Fibroblast of peridontal ligament (primary cell): ENCODE measurements around the gene CALML3.
"Not testable (repeated sequence)": the region's sequence is repeated elsewhere in the genome, so short reads cannot be mapped to it uniquely, and the experiment has no call there.

Experiments
- DNase-seq: peaks from one replicate; pipeline ENCODE4 v3.0.0-alpha.2; 2010; ENCODE audit errors: extremely low read depth

Gene CALML3

DNA sequence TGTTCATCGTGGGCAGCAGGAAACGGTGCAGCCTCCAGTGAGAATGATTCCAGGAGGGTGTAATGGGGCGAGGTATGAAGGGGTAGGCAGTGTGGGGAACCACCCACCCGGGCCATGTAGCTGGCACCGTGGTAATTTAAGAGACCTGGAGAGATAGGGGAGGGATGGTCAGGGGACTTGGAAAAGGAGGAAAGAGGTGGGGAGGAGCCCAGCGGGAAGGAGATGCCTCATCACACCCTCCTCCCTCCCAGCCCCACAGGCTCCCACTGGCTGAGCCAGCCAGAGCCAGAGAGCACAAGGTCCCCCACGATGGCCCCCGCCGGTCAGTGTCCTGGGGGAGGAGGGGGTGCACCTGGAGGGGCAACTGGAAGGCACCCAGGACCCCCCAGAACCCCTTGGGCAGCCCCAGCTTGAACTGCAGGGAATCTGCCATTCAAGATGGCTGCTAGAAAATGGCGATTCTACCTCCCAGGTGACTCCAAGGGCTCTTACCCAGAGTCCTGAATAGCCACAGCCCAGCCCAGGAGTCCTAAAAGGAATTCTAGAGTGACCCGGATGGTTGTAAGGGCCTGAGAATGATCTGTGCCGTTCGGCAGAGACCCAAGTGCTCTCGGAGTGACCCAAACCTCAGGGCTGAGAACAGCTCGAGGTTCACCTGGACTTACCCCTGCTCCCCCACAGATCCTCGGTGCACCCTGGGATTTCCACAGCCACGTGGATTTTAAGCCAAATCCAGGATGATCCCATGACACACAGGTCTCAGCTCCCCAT lies 28.8 kb downstream of the CALML3 start:
- DNase-seq, result no peak

DNA sequence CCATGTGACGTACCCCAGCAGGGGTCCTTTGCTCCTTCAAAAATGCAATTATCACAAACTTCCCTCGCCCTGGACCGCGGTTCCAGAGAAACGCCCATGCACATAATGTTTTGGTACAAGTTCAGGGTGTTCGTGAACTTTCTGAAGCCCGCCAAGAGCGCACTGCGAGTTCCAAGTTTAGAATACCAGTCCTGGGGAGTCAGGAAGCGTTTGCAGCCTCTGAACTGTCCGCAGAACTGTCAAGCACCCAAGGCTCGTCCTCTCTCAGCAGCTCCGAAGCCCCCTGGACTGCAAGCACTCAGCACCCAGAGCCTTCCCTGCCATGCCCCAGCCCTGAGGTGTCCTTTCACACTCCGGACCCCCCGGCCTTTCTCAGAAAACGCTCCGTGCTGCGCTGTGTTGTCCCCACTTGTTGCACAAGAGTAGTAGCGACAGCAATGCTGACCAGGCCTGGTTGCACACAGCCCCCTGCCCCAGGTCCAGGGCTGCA lies 30.3 kb downstream of the CALML3 start:
- DNase-seq, result no peak

DNA sequence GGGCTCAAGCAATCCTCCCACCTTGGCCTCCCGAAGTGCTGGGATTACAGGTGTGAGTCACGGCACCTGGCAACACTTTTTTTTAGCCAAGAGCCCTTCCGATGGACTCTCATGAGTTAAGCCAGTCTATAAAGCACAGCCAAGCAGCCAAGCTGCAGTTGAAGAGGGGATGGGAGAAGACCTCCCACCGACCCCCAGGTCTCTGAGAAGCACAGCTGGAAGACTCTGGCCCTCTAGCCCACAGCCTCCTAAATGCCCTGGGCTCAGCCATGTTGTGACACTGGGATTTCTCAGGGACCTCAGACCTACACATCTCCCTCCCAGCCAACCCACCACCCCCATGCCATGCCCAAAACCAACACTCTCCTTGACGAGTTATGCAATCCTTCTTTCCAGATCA lies 31.1 kb downstream of the CALML3 start:
- no peak for DNase-seq

DNA sequence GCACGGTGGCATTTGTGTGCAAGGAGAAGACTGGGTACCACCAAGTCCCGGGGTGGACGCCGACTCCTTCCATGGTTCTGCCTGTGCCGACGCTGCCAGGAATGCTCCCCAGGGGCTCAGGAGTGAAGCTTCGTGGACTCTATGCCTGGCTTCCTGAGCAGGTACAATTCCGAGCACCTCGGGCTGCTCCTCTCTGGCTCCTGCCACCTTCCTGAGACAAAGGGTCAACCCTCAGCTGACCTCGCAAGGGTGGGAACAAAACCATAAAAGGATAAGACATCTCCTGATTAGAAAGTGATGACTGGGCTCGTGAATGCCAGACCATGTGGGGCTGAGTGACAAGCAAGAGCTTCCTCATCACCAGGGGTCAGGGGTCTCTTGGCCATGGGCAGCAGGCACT lies 31.8 kb downstream of the CALML3 start:
- DNase-seq, result no peak

DNA sequence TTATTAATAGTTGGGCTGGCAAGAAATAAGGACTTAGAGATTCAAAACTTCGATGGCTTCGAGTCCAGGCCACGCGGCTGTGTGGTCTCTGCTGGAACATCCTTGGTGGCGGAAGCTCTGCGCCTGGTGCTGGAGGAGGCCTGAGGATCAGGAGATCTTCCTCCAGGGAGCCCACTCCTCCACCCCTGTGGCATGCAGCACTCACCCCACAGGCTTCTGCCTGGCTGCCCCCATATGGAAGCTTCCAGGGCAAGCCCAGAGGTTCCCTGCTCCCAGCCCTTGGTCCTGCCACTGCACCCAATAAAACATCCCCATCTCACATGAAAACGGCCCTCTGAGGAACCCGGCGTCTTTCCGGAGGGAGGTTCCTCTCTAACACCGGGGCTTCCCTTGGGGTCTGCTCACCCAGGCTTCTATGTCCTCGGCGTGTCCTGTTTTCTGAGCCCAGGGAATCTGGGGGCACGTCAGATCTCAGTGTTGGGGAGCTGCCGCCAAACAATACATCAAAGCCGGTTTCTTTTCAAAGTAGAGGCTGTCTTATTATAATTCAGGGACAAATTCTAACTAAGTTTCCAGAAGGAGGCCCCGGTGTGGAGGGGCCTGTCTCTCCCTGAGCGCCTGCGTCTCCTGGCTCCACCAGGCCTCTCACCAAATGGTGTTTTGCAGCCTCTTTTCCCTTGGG lies 32.4 kb downstream of the CALML3 start:
- DNase-seq, result no peak

DNA sequence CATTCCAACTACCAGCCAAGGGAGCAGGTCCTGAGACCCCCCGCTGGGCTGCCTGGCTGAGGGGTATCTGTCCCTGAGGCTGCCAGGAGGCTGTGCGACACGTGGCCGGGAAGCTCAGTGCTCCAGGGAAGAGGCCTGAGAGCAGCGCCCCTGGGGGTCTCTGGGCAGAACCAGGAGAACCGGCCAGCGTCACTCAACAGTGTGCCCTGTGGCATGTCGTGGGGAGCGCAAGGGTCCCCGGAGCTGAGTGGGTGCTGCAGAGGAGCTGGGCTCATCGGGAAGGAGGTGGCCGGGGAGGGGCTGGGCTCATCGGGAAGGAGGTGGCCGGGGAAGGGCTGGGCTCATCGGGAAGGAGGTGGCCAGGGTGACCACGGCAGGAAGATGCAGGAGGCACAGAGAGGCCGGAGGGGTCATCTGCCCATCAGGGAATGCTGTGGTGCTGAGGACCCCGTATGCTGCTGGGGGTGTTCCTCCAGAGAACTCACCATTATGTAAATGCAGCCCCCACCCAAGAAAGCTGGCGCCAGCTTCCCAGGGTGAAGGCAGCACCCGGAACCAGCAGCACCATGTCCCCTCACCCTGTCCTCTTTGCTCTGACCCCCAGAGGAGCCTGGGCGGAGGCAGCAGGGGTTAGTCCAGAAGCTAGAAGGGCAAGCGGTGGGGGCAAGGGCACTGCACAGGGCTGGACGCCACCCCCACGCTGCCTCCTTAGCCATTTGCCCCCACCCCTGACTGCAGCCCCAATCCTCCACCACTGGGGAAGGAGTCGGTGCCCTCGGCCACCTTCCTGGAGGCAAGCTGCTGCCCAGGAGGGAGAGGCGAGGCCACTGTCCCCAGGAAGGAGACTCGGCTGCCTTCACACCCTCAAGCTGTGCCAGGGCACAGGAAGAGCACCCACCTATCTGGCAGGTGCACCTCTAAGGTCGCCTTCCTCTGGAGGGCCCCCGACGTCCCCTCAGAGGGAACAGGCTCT lies 33.3 kb downstream of the CALML3 start:
- DNase-seq, result no peak

DNA sequence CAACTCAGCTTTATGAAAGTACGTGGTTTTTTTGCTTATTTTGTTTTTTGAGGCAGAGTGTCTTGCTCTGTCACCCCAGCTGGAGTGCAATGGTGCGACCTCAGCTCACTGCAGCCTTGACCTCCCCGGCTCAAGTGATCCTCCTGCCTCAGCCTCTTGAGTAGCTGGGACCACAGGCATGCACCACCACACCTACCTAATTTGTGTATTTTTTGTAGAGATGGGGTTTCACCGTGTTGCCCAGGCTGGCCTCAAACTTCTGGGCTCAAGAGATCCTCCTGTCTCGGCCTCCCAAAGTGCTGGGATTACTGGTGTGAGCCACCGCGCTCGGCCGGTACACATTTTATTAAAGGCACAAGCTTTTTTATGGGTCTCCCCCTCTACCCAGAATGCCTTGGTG lies 34.3 kb downstream of the CALML3 start:
- not testable (repeated sequence) for DNase-seq

DNA sequence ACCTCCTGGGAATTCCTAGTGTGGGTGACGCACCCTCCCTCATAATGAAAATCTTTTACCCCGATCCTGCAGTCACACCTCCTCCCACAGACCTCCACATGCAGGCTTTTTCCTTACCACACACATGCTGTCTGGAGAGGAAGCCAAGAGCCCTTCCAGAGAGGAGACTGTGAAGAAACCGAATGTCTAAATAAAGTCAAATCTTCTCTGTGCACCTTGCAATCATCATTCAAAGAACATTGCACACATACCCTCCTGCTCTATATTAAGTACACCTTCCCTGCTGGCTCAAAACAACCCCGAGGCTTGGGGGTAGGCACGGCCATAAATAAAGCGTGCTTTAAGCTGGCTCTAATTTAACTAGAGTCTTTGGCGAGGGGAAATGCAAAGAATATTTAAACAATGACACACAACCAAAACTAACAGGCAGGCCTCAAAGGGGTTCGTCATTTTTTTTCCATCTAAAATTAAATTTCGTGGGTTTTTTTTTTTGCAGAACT lies 34.9 kb downstream of the CALML3 start:
- DNase-seq, result peak; percentile 77

DNA sequence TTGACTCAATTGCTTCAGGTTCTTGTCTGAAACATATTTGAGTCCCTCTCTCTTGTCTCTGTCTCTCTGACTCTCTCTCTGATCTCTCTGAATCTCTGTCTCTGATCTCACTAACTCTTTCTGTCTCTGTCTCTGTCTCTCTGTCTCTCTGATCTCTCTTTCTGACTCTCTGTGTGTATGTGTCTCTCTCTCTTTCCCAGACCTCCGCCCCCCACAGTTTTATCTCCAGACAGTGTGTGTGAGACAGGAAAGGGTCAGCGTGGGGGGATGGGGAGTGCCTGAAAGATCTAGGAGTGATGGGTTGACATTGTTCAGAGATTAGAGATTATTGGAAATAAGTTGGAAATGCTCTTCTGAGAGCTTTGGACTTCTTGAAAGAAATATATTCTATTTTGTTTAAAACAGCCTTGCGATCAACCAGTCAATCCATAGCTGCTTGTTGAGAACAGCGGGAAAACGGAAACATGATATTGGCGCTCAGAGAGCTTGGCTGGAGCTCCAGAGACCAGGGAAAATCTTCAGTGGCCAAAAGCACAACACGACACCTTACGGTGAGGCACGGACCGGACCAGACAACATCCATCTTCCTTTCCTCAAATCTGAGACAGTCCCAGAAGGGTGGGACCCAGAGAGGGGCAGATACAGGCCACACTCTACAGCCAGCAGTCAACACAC lies 35.5 kb downstream of the CALML3 start:
- DNase-seq, result peak; percentile 14

DNA sequence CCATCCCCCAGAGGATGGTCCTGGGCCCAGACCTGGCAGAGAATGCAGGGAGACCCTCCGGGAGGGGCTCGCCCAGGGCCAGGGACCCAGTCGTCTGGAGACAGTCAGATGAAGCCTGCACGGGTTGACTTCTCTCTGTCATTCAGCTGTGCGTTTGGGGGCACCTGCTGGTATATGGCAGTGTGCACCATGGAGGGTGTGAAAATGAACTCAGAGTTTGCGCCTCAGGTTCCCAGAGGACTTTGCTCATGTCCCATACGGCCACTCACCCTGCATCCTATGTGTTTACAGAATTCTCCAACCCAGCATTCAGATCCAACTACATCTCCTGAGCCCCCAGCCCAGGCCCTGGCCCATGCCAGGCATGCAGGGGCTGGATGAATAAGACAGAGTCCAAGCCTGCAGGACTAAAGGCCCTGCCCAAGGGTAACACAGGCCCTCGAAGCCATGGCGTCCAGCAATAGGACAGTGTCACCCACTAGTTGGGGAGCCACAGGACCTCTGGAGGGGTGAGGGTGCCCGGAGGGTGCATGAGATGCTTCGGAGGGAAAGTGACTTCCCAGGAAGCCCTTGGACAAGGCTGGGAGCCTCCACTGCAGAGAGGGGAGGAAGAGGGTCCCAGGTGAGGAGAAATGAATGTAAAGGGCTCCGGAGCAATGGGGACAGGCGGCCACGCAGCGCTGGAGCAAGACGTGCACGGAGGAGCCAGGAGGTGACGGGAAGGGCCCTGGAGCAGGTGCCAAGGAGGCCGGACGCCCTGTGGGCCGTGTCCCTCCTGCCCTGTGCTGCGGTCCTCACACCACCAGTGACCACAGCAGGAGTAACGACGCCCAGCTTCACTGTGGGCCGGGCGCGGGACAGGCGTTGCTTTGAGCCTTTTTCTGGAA lies 36.3 kb downstream of the CALML3 start:
- DNase-seq, result no peak

DNA sequence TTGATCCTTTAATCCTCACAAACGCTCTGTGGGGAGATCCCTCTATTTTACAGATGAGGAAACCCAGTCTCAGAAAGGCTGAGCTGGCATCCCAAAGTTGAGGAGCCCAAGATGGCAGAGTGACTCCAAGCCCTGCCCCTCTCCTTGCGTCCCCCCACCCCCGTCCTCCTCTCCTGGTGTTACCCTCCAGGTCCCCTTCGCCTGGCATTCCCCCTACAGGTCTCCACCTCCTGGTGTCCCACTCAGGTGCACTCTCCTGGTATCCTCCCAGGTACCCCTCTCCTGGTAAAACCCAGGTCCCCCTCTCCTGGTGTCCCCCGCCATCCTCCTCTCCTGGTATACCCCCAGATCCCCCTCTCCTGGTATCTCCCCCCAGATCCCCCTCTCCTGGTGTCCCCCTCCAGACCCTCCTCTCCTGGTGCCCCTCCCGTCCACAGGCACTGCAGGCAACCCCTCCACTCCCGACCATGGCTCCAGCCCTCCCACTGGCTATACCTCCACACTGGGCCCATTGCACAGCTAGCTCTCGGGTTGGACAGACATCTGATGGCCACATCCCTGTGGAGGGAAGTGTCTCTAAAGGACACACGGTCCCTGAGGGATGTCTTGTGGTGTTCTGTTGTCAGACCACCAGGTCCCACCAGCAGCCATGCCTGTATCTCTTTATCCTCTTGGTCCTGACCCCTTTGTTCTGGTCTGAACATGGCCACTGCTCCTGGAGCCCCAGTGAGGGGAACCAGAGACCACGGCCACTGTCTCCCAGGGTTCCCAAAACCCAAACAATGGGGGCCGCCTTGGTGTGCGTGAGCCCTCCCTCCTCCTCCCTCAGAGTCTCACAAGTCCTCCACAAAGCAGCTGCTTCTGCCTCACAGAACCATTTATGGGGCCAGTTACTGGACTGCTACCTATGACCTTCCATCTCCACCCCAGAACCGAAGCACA lies 37.2 kb downstream of the CALML3 start:
- no peak for DNase-seq

DNA sequence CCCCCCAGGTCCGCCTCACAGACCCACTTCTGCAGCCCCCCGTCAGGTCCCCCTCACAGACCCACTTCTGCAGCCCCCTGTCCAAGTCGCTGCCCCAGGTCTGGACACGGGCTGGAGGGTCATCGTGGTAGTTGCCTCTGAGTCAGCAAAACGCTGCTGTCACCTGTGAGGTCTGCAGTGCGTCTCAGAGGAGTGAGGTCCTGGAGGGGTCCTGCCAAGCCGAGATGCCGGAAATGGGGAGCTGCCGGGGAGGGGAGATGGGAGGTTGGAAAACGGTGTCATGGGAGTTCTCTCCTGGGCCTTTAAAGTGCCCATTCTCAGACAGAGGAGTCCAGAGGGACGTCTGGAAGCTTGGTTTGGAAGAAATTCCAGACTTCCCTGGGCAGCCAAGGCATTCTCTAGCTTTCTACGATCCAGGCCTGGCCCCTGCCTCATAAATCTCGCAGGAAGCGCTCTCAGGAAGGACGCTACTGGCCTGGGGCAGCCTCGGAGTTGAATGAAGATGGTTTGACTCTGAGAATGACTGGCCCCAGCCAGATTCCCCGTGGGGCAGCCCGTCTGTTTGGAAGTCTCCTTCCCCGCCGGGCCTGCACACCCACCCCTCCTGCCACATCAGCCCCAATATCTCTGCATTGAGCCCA lies 38.7 kb downstream of the CALML3 start:
- DNase-seq, result no peak

DNA sequence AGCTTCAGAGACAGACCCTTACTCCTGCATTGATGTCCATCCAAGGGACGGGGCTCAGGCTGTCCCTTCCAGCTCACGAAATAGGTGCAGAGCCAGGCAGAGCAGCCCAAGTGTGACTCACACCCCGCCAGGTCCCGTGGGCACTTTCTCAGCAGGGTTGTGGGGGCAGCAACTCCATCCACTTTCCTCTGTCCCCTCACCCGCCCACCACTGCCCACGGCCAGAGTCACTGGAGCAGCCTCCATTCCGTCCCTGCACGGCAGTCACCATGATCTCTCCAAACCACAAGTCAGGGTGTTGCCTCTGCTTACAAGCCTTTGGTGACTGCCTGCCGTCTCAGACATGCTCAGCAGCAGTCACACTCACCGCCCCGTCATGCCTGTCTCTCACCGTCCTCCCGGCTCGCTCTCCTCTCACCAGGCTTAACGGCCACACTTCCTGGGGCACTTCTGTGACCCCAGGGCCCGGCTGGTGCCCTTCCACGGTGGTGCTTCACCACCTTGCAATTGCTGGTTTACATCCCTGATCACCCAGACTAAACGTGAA lies 39.3 kb downstream of the CALML3 start:
- DNase-seq, result no peak

DNA sequence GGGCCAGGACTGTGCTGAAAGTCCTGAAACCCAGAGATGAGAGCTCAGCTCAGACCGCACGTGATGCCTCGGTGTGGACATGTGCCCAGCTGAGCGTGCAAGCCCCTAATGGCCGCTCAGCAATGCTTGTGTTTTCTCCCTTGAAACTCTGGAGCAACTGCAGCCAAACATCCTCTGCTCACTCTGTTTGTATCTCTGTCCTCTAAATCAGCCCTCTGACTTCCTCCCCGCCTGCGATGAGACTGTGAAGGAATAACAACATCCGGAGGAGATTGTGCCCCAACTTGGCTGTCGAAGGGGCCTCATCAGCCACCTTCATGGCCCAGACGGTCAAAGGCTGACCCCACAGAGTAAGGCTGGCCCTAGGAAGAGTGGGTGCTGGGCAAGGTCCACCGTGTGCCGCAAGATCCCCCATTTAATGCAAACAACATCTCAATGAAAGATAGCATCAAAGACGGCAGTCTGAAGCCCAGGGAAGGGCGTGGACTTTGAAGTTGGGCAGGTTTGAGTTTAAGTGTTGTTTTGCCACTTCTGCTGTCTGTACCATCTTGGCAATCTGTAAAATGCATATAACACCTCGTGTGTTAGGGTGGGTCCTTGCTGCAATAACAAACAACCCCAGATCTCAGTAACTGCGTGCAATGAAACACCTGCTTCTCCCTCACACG lies 39.9 kb downstream of the CALML3 start:
- no peak for DNase-seq

DNA sequence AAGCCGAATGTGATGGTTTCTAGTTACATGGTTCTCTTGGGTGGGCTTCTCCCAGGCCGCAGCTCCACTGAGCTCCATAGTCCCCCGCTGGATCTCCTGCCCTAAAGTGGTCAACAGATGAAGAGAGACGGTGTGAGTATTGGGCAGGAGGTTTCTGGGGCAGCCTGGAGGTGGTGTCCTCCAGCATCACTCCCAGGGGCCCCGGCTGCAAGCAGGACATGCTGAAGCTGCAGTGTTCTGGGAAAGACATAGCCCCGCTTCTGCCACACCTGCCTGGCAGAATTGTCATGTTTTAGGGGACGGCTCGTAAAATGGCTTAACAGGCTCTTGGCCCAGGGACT lies 40.4 kb downstream of the CALML3 start:
- no peak for DNase-seq

DNA sequence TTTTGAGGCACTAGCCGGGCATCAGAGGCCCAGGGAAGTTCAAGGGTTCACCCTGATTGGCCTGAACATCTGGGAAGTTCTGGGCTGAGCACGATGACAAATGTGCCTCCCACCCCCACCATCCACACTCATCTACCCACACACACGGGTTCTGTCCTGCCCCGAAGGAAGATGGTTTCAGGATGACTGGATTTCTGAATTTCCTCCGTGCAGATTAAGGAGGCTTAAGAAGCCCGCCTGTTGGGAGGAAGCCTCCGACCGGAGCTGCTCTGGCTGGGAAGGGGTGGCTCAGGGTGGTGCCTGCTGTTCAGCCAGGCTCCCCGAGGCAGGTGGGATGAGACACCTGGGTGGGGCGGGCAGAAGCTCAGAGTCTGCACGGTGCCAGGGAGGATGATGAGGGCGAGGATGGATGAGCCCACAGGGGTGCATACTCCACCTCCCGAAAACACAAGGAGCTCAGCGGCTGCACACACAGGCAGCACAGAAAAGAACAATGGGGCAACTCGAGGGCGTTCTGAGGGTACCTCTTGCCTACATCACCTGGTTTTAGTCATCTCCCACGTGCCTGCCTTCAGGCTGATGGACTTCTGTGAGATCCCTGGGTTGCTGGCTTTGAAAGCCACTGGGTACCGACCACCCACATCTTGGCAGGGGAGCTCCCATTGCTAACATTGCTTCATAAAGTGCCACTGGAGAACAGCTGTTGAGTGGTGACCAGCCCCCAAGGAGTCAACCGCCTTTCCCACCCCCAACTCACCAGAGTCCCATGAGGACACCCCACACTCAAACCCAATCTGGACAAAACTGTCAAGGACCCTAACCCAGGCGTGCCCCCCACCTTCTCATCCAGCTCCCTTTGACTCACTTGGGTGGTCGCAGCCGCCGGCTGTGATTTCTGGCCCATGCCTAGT lies 41.2 kb downstream of the CALML3 start:
- peak; percentile 61 for DNase-seq

DNA sequence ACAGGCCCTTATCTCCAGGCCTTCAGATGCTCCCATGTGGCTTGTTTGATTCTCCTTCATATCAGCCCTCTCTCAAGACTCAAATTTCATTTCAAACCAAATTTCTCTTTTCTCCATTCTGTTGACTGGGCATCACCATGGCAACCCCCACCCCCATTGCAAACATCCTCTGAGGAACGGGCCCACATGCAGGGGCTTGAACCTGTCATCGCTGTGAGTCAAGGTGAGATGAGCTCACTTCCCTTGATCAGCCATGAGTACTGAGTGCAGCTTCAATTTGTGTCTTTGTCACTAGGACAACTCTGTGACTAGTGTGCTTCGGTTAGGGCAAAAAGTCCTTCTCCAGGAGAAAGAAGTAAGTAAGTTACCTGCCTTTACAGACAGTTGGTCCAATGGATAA lies 41.9 kb downstream of the CALML3 start:
- no peak for DNase-seq
